Neural crest cell (in vitro differentiated cells): ENCODE measurements around the gene BOLL. TPM values are rescaled to one million over a fixed set of nuclear protein-coding genes. Genes with fewer than 3 reads are reported as not detected.

Experiments used
- DNase-seq: peaks from one replicate; pipeline ENCODE4 v3.0.0; 2021; ENCODE audit warnings: low read depth, mixed read lengths, low spot score
- H3K27ac Mint-ChIP-seq: one replicate; pipeline ENCODE4 v1.8.0; 2021; ENCODE audit warnings: mild to moderate bottlenecking, mixed read lengths; ENCODE audit not compliant: unreplicated experiment
- H3K27me3 Mint-ChIP-seq: 2 replicates; pipeline ENCODE4 v1.8.0; 2021; ENCODE audit warnings: low read depth, mild to moderate bottlenecking, mixed read lengths
- H3K36me3 Mint-ChIP-seq: 2 replicates; pipeline ENCODE4 v1.8.0; 2021; ENCODE audit warnings: low read depth, mild to moderate bottlenecking, mixed read lengths
- H3K4me1 Mint-ChIP-seq: 2 replicates; pipeline ENCODE4 v1.8.0; 2021; ENCODE audit warnings: mixed read lengths
- H3K4me3 Mint-ChIP-seq: one replicate; pipeline ENCODE4 v1.8.0; 2021; ENCODE audit warnings: mild to moderate bottlenecking, mixed read lengths
- H3K9me3 Mint-ChIP-seq: 2 replicates; pipeline ENCODE4 v1.8.0; 2021; ENCODE audit warnings: mixed read lengths
- total RNA-seq: library from RNA; stranded (reverse); gene quantifications from 2 replicates; pipeline ENCODE4 v1.2.1, GENCODE V29; 2021
- TF ChIP-seq, protein P1 (sequence below): fragments of 200-600 bp; sonication (generic); conservative IDR thresholded peaks from 2 replicates; pipeline ENCODE4 v1.5.0; 2021; ENCODE audit warnings: antibody characterized with exemption, mild to moderate bottlenecking

BOLL gene
- total RNA-seq, 1 donor from 2014 or later, result not detected

DNA sequence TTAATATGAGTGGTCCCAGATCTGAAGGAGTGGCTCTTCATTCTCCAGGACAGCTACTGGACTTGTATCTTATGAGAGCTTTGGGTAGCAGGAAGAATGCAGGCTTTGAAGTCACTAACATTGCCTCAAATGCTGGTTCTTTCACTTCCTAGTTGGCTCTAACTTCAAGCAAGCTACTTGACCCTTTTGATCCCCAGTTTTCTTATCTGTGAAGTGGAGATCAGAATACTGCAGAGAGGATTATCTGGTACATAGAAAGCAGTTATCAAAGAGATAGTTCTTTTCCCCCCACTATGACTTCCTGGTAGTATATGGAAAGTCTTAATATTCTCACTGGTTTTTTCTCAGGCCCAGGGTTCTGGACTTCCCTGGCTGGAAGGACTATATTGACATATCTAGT, 15.9 kb upstream of the BOLL start:
- Mint-ChIP-seq H3K27me3 (peaks cover 35% of the 10 kb centered on the region), H3K27ac (no peak overlapping the region), H3K36me3 (peaks cover 4% of the 10 kb centered on the region), H3K4me1 (peaks cover 23% of the 10 kb centered on the region), H3K9me3 (peaks cover 4% of the 10 kb centered on the region), H3K4me3 (no peak overlapping the region)
- DNase-seq, result no peak
- TF ChIP-seq, protein P1, sequence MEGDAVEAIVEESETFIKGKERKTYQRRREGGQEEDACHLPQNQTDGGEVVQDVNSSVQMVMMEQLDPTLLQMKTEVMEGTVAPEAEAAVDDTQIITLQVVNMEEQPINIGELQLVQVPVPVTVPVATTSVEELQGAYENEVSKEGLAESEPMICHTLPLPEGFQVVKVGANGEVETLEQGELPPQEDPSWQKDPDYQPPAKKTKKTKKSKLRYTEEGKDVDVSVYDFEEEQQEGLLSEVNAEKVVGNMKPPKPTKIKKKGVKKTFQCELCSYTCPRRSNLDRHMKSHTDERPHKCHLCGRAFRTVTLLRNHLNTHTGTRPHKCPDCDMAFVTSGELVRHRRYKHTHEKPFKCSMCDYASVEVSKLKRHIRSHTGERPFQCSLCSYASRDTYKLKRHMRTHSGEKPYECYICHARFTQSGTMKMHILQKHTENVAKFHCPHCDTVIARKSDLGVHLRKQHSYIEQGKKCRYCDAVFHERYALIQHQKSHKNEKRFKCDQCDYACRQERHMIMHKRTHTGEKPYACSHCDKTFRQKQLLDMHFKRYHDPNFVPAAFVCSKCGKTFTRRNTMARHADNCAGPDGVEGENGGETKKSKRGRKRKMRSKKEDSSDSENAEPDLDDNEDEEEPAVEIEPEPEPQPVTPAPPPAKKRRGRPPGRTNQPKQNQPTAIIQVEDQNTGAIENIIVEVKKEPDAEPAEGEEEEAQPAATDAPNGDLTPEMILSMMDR, result no peak

DNA sequence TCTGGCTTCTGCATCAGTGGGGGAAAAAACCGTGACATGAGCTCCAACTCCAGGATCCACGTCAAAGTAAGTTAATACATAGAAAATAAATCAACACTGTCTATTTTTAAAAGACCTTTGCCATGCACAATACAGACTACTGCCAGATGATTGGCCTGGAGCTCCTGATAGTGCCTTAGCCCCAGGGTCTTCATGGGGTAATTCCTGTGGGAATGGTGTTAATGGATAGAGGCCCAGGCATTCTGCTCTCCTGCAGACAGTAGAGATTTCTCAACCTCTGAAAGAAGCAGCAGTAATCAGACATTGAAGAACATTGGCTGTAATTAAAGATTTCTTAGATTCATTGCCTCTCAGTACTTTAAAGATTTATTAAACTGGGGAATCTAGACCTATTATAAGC, 15.0 kb upstream of the BOLL start:
- Mint-ChIP-seq H3K9me3 (peaks cover 4% of the 10 kb centered on the region), H3K27me3 (peaks cover 26% of the 10 kb centered on the region), H3K27ac (no peak overlapping the region), H3K36me3 (peaks cover 4% of the 10 kb centered on the region), H3K4me3 (no peak overlapping the region), H3K4me1 (peaks cover 16% of the 10 kb centered on the region)
- DNase-seq, result no peak
- TF ChIP-seq, protein P1, result no peak

DNA sequence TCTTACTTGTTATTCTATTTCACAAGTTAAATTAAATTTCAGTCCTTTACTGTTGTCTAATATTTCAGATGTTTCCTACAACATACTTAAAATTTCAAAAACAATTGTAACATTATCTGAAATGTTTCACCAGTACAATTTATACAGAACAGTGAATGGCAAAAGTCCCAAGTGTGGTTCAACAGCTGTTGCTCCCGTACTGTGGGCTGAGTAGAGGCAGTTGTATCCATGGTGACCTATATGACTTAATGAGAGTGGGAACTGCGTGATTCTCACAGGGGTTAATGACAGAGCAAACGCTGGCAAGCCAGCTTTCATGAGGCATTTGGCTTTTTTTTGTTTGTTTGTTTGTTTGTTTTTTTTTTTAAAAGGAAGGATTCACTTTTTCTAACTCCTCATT, 13.9 kb upstream of the BOLL start:
- TF ChIP-seq, protein P1, result no peak
- peaks cover 4% of the 10 kb centered on the region for H3K9me3 Mint-ChIP-seq
- H3K27me3 Mint-ChIP-seq, result peaks cover 23% of the 10 kb centered on the region
- H3K36me3 Mint-ChIP-seq, result peaks cover 4% of the 10 kb centered on the region
- peaks cover 13% of the 10 kb centered on the region for H3K4me1 Mint-ChIP-seq
- no peak for DNase-seq
- no peak overlapping the region for H3K27ac Mint-ChIP-seq
- no peak overlapping the region for H3K4me3 Mint-ChIP-seq

DNA sequence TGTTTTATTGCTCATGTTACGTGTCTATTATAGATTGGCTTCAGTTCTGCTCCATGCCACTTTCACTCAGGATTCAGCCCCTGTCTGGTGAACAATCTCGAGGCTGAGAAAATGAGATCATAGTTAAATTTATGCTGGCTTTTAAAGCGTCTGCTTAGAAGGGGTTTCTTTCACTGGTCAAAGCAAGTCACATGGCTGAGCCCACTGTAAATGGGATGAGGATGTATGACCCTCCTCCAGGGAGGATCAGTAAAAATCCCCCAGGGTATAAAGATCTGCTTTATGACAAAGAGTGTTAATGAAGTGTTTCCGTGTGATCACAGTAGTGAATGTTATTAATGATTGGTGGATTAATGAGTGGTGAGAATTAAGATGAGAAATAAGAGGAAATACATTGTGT, 13.1 kb upstream of the BOLL start:
- TF ChIP-seq, protein P1, result no peak
- peaks cover 4% of the 10 kb centered on the region for H3K9me3 Mint-ChIP-seq
- H3K36me3 Mint-ChIP-seq, result peaks cover 4% of the 10 kb centered on the region
- no peak overlapping the region for H3K4me3 Mint-ChIP-seq
- DNase-seq, result no peak
- H3K4me1 Mint-ChIP-seq, result peaks cover 8% of the 10 kb centered on the region
- H3K27me3 Mint-ChIP-seq, result peaks cover 20% of the 10 kb centered on the region
- H3K27ac Mint-ChIP-seq, result no peak overlapping the region

DNA sequence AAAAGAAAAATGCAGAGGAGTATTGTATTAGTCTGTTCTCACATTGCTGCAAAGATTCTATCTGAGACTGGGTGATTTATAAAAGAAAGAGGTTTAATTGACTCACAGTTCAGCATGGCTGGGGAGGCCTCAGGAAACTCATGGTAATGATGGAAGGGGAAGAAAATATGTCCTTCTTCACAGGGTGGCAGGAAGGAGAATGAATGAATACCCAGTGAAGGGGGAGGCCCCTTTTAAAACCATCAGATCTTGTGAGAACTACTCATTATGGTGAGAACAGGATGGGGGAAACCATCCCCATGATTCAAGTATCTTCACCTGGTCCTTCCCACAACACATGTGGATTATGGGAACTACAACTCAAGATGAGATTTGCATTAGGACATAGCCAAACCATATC, 10.2 kb upstream of the BOLL start:
- no peak overlapping the region for H3K4me3 Mint-ChIP-seq
- peaks cover 4% of the 10 kb centered on the region for H3K9me3 Mint-ChIP-seq
- H3K27ac Mint-ChIP-seq, result no peak overlapping the region
- no peak for DNase-seq
- TF ChIP-seq, protein P1, result no peak
- peaks cover 4% of the 10 kb centered on the region for H3K36me3 Mint-ChIP-seq
- peaks cover 6% of the 10 kb centered on the region for H3K27me3 Mint-ChIP-seq
- H3K4me1 Mint-ChIP-seq, result peaks cover 8% of the 10 kb centered on the region

DNA sequence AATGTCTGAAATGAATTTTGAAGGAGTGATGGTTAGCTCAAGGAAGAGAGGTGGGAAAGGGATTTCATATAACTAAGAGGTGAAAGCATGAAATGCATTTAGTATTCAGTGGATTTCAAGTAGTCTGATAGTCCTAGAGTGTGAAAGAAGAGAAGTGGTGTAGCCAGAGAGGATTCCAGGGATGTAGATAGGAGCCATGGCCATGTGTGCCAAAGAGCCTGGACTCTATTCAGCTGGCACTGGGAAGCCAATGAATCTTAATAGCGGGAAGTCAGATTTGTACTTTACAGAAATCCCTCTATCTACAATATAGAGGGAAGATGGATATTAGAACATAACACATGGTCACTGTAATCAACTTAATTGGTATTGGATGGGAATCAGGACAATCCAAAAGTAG, 8.3 kb upstream of the BOLL start:
- Mint-ChIP-seq H3K27ac (no peak overlapping the region), H3K4me3 (no peak overlapping the region), H3K36me3 (peaks cover 4% of the 10 kb centered on the region), H3K27me3 (peaks cover 9% of the 10 kb centered on the region), H3K9me3 (peaks cover 4% of the 10 kb centered on the region), H3K4me1 (peaks cover 4% of the 10 kb centered on the region)
- DNase-seq, result no peak
- TF ChIP-seq, protein P1, result no peak
